Measurements from ENCODE around the gene ADGRG6. TPM values are rescaled to one million over a fixed set of nuclear protein-coding genes. Genes with fewer than 3 reads are reported as not detected.

Gene ADGRG6
- total and polyA plus RNA-seq, 2 of the 8 experiments (the other 6 are each of a cell fraction or from before 2014, with no cell fraction given): 1.1 to 6.2 TPM

- 86% methylated on average over 1 of the region's 1 CpG; no CpG with 5 or more reads in 1 of the 2 experiments for WGBS, 2 experiments (ENCODE audit: extremely low coverage in 1 of 2, insufficient coverage in 1 of 2, insufficient read length in 1 of 2, insufficient replicate concordance in 2 of 2, low coverage in 1 of 2, low lambda C conversion rate in 2 of 2, missing lambda C conversion rate in 1 of 2)
These were observed 108.0 kb downstream of the ADGRG6 start for GRCh38 chr6:142409794-142410193.

More at GRCh38 chr6:142409794-142410193, 108.0 kb downstream of the ADGRG6 start:
- no peak overlapping the region for H2BK15ac ChIP-seq (ENCODE audit: low read length)
- H3K18ac ChIP-seq (ENCODE audit: extremely low read depth, low read length): no peak overlapping the region
- no peak overlapping the region for H2BK5ac ChIP-seq (ENCODE audit: low read depth, low read length)
- no peak overlapping the region for H2BK120ac ChIP-seq (replicated peaks; ENCODE audit: low read depth, low read length)
- H3K79me1 ChIP-seq (ENCODE audit: low read depth, low read length): no peaks in the 10 kb centered on the region
- FAIRE-seq: no peak
- no peak overlapping the region for H2BK12ac ChIP-seq (ENCODE audit: low read depth, low read length)
- H3K9me3 ChIP-seq (ENCODE audit: insufficient read depth in 2 of 2, low read depth in 1 of 2, low read length in 1 of 2): no peaks in the 10 kb centered on the region
- no peak overlapping the region for H4K91ac ChIP-seq (replicated peaks; ENCODE audit: insufficient read length, low read length)
- H3K23ac ChIP-seq (ENCODE audit: insufficient read length): no peak overlapping the region
- no peak overlapping the region for H3K56ac ChIP-seq (replicated peaks; ENCODE audit: insufficient read length, low read depth, low read length)
- no peaks in the 10 kb centered on the region for H4K20me1 ChIP-seq (replicated peaks in 1 of 2; ENCODE audit: control insufficient read depth in 1 of 2, insufficient read depth in 2 of 2, low read length in 2 of 2)
- no peaks in the 10 kb centered on the region for H3K36me3 ChIP-seq (ENCODE audit: control insufficient read depth in 2 of 4, insufficient read depth in 4 of 4, low read length in 3 of 4)
- H3K14ac ChIP-seq (ENCODE audit: insufficient read length): no peak overlapping the region
- H4K8ac ChIP-seq (ENCODE audit: extremely low read depth, insufficient read depth, low read length): no peak overlapping the region
- no peak overlapping the region for H3K27ac ChIP-seq (ENCODE audit: low read depth, low read length)
- H3K79me2 ChIP-seq (ENCODE audit: control insufficient read depth in 1 of 2, insufficient read depth in 2 of 2, low read length in 2 of 2): no peaks in the 10 kb centered on the region
- no peaks in the 10 kb centered on the region for H3K27me3 ChIP-seq (replicated peaks in 1 of 4; ENCODE audit: control insufficient read depth in 3 of 4, extremely low read depth in 1 of 4, insufficient read depth in 3 of 4, low read length in 3 of 4)
- H3K4me3 ChIP-seq (ENCODE audit: extremely low read depth in 1 of 4, insufficient read depth in 2 of 4, low read depth in 3 of 4, low read length in 4 of 4): no peak overlapping the region
- no peak overlapping the region for H4K5ac ChIP-seq (ENCODE audit: insufficient read length, low read depth, low read length)
- no peak overlapping the region for H3K9ac ChIP-seq (replicated peaks in 1 of 4; ENCODE audit: extremely low read depth in 1 of 4, low read depth in 3 of 4, low read length in 3 of 4)
- TF ChIP-seq CEBPB (IDR thresholded peaks at IDR 0.05; ENCODE audit: low read depth, low read length) (no peak), CTBP2 (IDR thresholded peaks at IDR 0.05; ENCODE audit: borderline replicate concordance, insufficient read depth, insufficient read length, low read length) (no peak), NANOG (IDR thresholded peaks at IDR 0.05; ENCODE audit: insufficient read depth, low read depth, low read length, poor library complexity, severe bottlenecking) (no peak), ASH2L (IDR thresholded peaks at IDR 0.05; ENCODE audit: low read length) (no peak)
- H3K4me2 ChIP-seq (ENCODE audit: insufficient read depth in 1 of 2, low read depth in 2 of 2, low read length in 2 of 2): no peak overlapping the region
- POLR2A ChIA-PET (ENCODE audit: partially characterized antibody): interaction anchor here (0.7 kb wide), 1 partner anchor 11 kb away, joined by 3 read pairs; no protein-coding TSS in a partner anchor
- no peak overlapping the region for H2AK5ac ChIP-seq (ENCODE audit: low read depth, low read length)
- CTCF ChIA-PET (ENCODE audit: partially characterized antibody): interaction anchor here (0.8 kb wide), 1 partner anchor 65 kb away, joined by 3 read pairs; no protein-coding TSS in a partner anchor
- H3K23me2 ChIP-seq (ENCODE audit: low read depth, low read length): no peaks in the 10 kb centered on the region
- no peak overlapping the region for H2BK20ac ChIP-seq (ENCODE audit: low read length)
- no peak overlapping the region for H2AFZ ChIP-seq (ENCODE audit: low read length)
- peaks cover 0 to 2% (median 0%) of the 10 kb centered on the region in 4 experiments; a peak in 1 of 7 replicates for H3K4me1 ChIP-seq (replicated peaks in 1 of 4; ENCODE audit: control insufficient read depth in 3 of 4, insufficient read depth in 4 of 4, low read length in 3 of 4)
- no peak for DNase-seq (ENCODE audit: low read depth in 1 of 2, low spot score in 2 of 2)
- no peak overlapping the region for H3K4ac ChIP-seq (replicated peaks; ENCODE audit: insufficient read length, low read depth, low read length)

All from H1 (cell line).